LNCAP (cell line): ENCODE measurements around the gene DACT3.

ENCODE experiments used
- TF ChIP-seq, protein P1 (sequence below): fragments of 450-650 bp; IDR thresholded peaks from 2 replicates; pipeline ENCODE4 v1.5.1; 2017; ENCODE audit warnings: mild to moderate bottlenecking

The DACT3 gene

DNA sequence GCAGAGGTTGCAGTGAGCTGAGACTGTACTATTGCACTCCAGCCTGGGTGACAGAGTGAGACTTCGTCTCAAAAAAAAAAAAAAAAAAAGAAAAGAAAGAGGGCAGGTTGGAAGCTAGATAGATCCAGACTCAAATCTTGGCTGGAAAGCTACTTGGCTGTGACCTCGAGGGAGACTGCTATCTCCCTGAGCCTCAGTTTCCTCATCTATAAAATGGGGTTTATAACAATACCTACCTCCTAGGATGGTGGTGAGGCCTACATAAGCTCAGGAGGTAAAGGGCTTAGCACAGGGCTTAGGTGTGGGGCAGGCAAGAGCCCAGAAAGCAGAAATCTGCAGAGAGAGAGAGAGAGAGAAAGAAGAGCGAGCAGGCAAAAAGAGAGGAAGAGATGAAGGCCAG, 24.2 kb upstream of the DACT3 start:
- TF ChIP-seq, protein P1, sequence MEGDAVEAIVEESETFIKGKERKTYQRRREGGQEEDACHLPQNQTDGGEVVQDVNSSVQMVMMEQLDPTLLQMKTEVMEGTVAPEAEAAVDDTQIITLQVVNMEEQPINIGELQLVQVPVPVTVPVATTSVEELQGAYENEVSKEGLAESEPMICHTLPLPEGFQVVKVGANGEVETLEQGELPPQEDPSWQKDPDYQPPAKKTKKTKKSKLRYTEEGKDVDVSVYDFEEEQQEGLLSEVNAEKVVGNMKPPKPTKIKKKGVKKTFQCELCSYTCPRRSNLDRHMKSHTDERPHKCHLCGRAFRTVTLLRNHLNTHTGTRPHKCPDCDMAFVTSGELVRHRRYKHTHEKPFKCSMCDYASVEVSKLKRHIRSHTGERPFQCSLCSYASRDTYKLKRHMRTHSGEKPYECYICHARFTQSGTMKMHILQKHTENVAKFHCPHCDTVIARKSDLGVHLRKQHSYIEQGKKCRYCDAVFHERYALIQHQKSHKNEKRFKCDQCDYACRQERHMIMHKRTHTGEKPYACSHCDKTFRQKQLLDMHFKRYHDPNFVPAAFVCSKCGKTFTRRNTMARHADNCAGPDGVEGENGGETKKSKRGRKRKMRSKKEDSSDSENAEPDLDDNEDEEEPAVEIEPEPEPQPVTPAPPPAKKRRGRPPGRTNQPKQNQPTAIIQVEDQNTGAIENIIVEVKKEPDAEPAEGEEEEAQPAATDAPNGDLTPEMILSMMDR, result no peak

DNA sequence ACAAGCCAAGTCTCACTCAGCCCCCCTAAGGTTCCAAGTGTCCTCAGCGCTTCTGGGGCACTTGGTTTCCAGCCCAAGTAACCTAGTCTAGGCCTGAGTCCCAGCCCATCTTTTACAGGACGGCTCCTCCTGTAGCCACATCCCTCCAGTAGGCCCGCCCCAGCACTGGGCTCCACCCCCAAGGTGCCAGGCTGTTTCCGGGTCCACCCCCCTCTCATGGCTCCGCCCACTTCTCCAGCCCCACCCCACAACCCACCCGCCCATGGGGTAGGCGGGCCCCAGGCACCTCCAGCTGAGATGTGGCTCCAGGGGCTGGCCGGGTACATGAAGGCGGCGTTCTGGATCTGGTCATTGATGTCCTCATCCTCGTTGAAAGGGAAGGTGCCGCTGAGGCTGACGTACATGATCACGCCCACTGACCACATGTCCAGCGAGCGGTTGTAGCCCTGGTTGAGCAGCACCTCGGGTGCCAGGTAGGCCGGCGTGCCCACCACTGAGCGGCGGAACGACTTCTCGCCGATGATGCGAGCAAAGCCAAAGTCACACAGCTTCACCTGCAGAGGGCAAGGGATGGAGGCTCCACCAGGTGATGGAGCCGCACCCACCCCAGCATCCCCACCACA, 17.2 kb upstream of the DACT3 start:
- TF ChIP-seq, protein P1, result no peak

- TF ChIP-seq, protein P1, result no peak
Measured at GRCh38 chr19:46674416-46675178, 13.6 kb upstream of the DACT3 start.

GRCh38 chr19:46670813-46671212, 9.8 kb upstream of the DACT3 start:
- TF ChIP-seq, protein P1, result no peak

DNA sequence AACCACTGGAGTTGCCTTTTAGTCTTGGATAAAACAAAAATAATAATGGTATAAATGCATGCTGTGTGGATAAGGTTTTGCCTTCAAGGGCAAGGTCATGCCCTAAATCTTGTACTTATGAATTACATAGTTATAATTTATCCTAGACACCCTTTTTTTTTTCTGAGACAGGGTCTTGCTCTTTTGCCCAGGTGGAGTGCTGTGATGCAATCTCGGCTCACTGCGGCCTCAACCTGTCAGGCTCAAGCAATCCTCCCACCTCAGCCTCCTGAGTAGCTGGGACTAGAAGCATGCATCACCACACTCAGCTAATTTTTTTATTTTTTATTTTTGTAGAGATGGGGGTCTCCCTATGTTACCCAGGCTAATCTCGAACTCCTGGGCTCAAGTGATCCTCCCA, 7.7 kb upstream of the DACT3 start:
- TF ChIP-seq, protein P1, result no peak

- TF ChIP-seq, protein P1, result no peak
Measured at GRCh38 chr19:46665072-46665471, 4.1 kb upstream of the DACT3 start.

GRCh38 chr19:46661735-46662592, 982 bp upstream of the DACT3 start:
- TF ChIP-seq, protein P1, result peak; percentile 63
